H9 (cell line): Measurements from ENCODE around the gene ADAD2. TPM values are rescaled to one million over a fixed set of nuclear protein-coding genes. Genes with fewer than 3 reads are reported as not detected.

Source experiments
- DNase-seq: peaks from one replicate; pipeline ENCODE4 v3.0.0-alpha.2; 2017
- H2AFZ ChIP-seq: one replicate; pipeline ENCODE4 v1.6.1; 2013; ENCODE audit warnings: mild to moderate bottlenecking, low read length, control low read depth, moderate library complexity
- H2AK5ac ChIP-seq: 2 replicates; pipeline ENCODE4 v1.6.1; 2013; ENCODE audit warnings: low read length, control low read depth, mixed read lengths; ENCODE audit not compliant: insufficient read length
- H2BK120ac ChIP-seq: one replicate; pipeline ENCODE4 v1.6.1; 2013; ENCODE audit warnings: low read depth, mild to moderate bottlenecking, low read length, control low read depth, inconsistent platforms; ENCODE audit not compliant: poor library complexity, severe bottlenecking
- H2BK12ac ChIP-seq: 2 replicates; pipeline ENCODE4 v1.6.1; 2013; ENCODE audit warnings: low read length, control low read depth, mixed read lengths, low read depth; ENCODE audit not compliant: insufficient read length
- H2BK15ac ChIP-seq: 2 replicates; pipeline ENCODE4 v1.6.1; 2013; ENCODE audit warnings: low read depth, low read length, control low read depth
- H2BK20ac ChIP-seq: one replicate; pipeline ENCODE4 v1.6.1; 2013; ENCODE audit warnings: low read depth, mild to moderate bottlenecking, low read length, control low read depth, inconsistent platforms; ENCODE audit not compliant: poor library complexity, severe bottlenecking
- H2BK5ac ChIP-seq: 2 replicates; pipeline ENCODE4 v1.6.1; 2013; ENCODE audit warnings: low read length, control low read depth, mixed read lengths; ENCODE audit not compliant: insufficient read length
- H3K14ac ChIP-seq: 2 replicates; pipeline ENCODE4 v1.6.1; 2013; ENCODE audit warnings: low read length, control low read depth; ENCODE audit not compliant: insufficient read depth
- H3K18ac ChIP-seq: 2 replicates; pipeline ENCODE4 v1.6.1; 2013; ENCODE audit warnings: low read depth, mild to moderate bottlenecking, mixed read lengths, low read length, control low read depth; ENCODE audit not compliant: insufficient read length
- H3K23ac ChIP-seq: 2 replicates; pipeline ENCODE4 v1.6.1; 2013; ENCODE audit warnings: low read length, control low read depth, mixed read lengths, low read depth; ENCODE audit not compliant: insufficient read length
- H3K23me2 ChIP-seq: 2 replicates; pipeline ENCODE4 v1.6.1; 2013; ENCODE audit warnings: low read depth, mild to moderate bottlenecking, mixed read lengths, low read length, control low read depth; ENCODE audit not compliant: insufficient read length, poor library complexity, severe bottlenecking
- H3K27ac ChIP-seq: 2 replicates; pipeline ENCODE4 v1.5.1; 2013; ENCODE audit warnings: low read length, control low read depth, mixed read lengths, low read depth; ENCODE audit not compliant: insufficient read length
- H3K27me3 ChIP-seq: 2 replicates; pipeline ENCODE4 v1.6.1; 2013; ENCODE audit warnings: low read length, control low read depth, inconsistent platforms; ENCODE audit not compliant: insufficient read depth
- H3K4ac ChIP-seq: 2 replicates; pipeline ENCODE4 v1.6.1; 2013; ENCODE audit warnings: low read depth, mild to moderate bottlenecking, control low read depth, inconsistent platforms, low read length, moderate library complexity
- H3K4me1 ChIP-seq: 2 replicates; pipeline ENCODE4 v1.6.1; 2013; ENCODE audit warnings: low read length, control low read depth, inconsistent platforms; ENCODE audit not compliant: insufficient read depth
- H3K4me2 ChIP-seq: 2 replicates; pipeline ENCODE4 v1.6.1; 2013; ENCODE audit warnings: low read length, control low read depth, mixed read lengths; ENCODE audit not compliant: insufficient read length, insufficient read depth
- H3K56ac ChIP-seq: 2 replicates; pipeline ENCODE4 v1.6.1; 2013; ENCODE audit warnings: low read depth, mild to moderate bottlenecking, mixed read lengths, low read length, control low read depth; ENCODE audit not compliant: insufficient read length
- H3K79me1 ChIP-seq: 2 replicates; pipeline ENCODE4 v1.6.1; 2013; ENCODE audit warnings: low read depth, mild to moderate bottlenecking, moderate library complexity, low read length, control low read depth, inconsistent platforms; ENCODE audit not compliant: insufficient read depth, poor library complexity, severe bottlenecking
- H3K79me2 ChIP-seq: 2 replicates; pipeline ENCODE4 v1.6.1; 2013; ENCODE audit warnings: low read length, control low read depth, inconsistent platforms; ENCODE audit not compliant: insufficient read depth
- H3K9ac ChIP-seq: 2 replicates; pipeline ENCODE4 v1.6.1; 2013; ENCODE audit warnings: low read length, control low read depth, mixed read lengths; ENCODE audit not compliant: insufficient read length; ENCODE audit errors: extremely low read depth
- H3K9me3 ChIP-seq: one replicate; pipeline ENCODE4 v1.6.1; 2013; ENCODE audit warnings: low read depth, low read length, inconsistent platforms; ENCODE audit not compliant: control insufficient read depth
- H3T11ph ChIP-seq: one replicate; pipeline ENCODE4 v1.6.1; 2013; ENCODE audit warnings: mild to moderate bottlenecking, low read length, control low read depth, inconsistent platforms
- H4K20me1 ChIP-seq: one replicate; pipeline ENCODE4 v1.6.1; 2013; ENCODE audit not compliant: control insufficient read depth, insufficient read length, insufficient read depth
- H4K5ac ChIP-seq: 2 replicates; pipeline ENCODE4 v1.6.1; 2013; ENCODE audit warnings: low read depth, mild to moderate bottlenecking, mixed read lengths, low read length, control low read depth; ENCODE audit not compliant: insufficient read length
- H4K8ac ChIP-seq: replicated peaks from 2 replicates; pipeline ENCODE4 v1.6.1; 2013; ENCODE audit warnings: low read length, control low read depth, mixed read lengths, low read depth; ENCODE audit not compliant: insufficient read length
- H4K91ac ChIP-seq: 2 replicates; pipeline ENCODE4 v1.6.1; 2013; ENCODE audit warnings: low read depth, mild to moderate bottlenecking, moderate library complexity, mixed read lengths, low read length, control low read depth; ENCODE audit not compliant: insufficient read length
- H3K27ac Mint-ChIP-seq, 3 experiments: 2 replicates in 2 of 3; 3 replicates in 1 of 3; pipeline ENCODE4 v1.8.0; 2020 to 2021; ENCODE audit warnings: mixed read lengths in 3 of 3, mild to moderate bottlenecking in 1 of 3, moderate library complexity in 1 of 3
- H3K27me3 Mint-ChIP-seq: 2 replicates; pipeline ENCODE4 v1.8.0; 2021; ENCODE audit warnings: low read depth, mild to moderate bottlenecking, moderate library complexity, mixed read lengths
- H3K36me3 Mint-ChIP-seq, 3 experiments: 2 replicates in 2 of 3; 3 replicates in 1 of 3; pipeline ENCODE4 v1.8.0; 2020 to 2021; ENCODE audit warnings: low read depth in 3 of 3, mixed read lengths in 3 of 3; ENCODE audit not compliant: insufficient read depth in 1 of 3
- H3K4me1 Mint-ChIP-seq, 2 experiments: 2 replicates each; pipeline ENCODE4 v1.8.0; 2020; ENCODE audit warnings: mixed read lengths in 2 of 2
- H3K4me3 Mint-ChIP-seq, 2 experiments: 2 replicates in 1 of 2; 3 replicates in 1 of 2; pipeline ENCODE4 v1.8.0; 2020 to 2021; ENCODE audit warnings: mild to moderate bottlenecking in 2 of 2, mixed read lengths in 2 of 2, moderate library complexity in 1 of 2
- H3K9me3 Mint-ChIP-seq, 2 experiments: 2 replicates in 1 of 2; 3 replicates in 1 of 2; pipeline ENCODE4 v1.8.0; 2020; ENCODE audit warnings: mild to moderate bottlenecking in 2 of 2, mixed read lengths in 2 of 2, moderate library complexity in 1 of 2
- WGBS: extraction: QIAGEN DNeasy Blood & Tissue Kit; methylation state at CpG from one replicate; pipeline ENCODE4 v1.1.7; 2013; ENCODE audit warnings: missing lambda C conversion rate, low lambda C conversion rate, mixed read lengths; ENCODE audit not compliant: insufficient read length; ENCODE audit errors: extremely low coverage; 5-methylcytosine and 5-hydroxymethylcytosine counted together
- total RNA-seq: library from RNA; stranded (reverse); gene quantifications from 2 replicates; pipeline ENCODE4 v1.2.1, GENCODE V29; 2021
- TF ChIP-seq, protein P1 (sequence below): fragments of 200-600 bp; sonication (generic); conservative IDR thresholded peaks from 3 replicates; pipeline ENCODE4 v1.8.0; 2021; ENCODE audit warnings: antibody characterized with exemption, mild to moderate bottlenecking

The ADAD2 gene
- total RNA-seq, 1 experiment from 2014 or later, result 1.0 TPM

DNA sequence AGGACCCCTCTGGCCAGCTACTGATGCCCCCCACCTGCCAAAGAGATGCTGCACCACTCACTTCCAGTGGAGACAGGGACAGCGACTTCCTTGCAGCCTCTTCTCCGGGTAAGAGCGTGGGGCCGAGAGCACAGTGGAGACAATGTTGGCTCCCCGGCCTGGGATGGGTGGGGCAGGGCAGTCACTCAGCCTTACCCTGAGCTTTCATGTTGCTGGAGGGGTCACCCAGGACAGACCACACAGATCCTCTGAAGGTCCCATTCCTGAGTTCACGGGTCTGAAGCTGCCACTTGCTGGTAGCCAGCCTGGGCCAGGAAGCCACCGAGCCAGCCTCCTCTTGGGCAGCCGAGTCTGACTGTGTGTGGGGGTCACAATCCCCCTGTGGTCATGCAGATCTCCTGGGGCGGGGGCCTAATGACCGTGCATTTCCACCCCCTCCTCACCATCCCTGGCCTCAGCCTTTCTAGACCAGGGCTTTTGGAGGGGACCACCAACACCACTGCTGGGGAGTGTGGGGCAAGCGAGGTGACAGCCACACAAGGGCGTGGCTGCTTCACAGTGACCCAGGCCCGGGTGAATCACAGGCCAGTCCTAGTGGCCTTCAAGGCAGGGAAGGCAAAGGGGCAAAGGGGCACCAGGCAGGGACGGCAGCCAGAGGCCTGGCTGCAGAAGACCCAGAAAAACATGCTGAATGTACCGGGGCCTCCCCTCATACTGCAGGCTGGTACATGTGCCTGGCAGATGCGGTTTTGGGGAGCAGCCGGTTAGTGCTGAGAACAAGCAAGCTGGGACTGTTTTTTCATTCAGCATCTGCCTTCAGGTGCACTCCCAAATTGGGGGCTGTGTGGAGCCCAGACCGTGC, 14.5 kb upstream of the ADAD2 start:
- no peak overlapping the region for H2BK5ac ChIP-seq
- H3K18ac ChIP-seq, result no peak overlapping the region
- H3K9me3 ChIP-seq, result no peaks in the 10 kb centered on the region
- no peak overlapping the region for H3T11ph ChIP-seq
- Mint-ChIP-seq H3K27ac (peak overlapping the region in 2 of 3 experiments; percentile 34 to 66; a peak in 2 of 7 replicates), H3K27me3 (peaks cover 5% of the 10 kb centered on the region; the same call in 1 of the 2 replicates), H3K9me3 (no peaks in the 10 kb centered on the region), H3K4me3 (no peak overlapping the region), H3K4me1 (peaks cover 4 to 5% of the 10 kb centered on the region in 2 experiments), H3K36me3 (peaks cover 2 to 26% (median 23%) of the 10 kb centered on the region in 3 experiments; a peak in 6 of 7 replicates)
- no peak overlapping the region for H2BK120ac ChIP-seq
- H2AFZ ChIP-seq, result no peak overlapping the region
- no peak overlapping the region for H3K27ac ChIP-seq
- H3K79me2 ChIP-seq, result no peaks in the 10 kb centered on the region
- no peak overlapping the region for H2BK20ac ChIP-seq
- no peaks in the 10 kb centered on the region for H3K27me3 ChIP-seq
- no peak overlapping the region for H4K91ac ChIP-seq
- H3K23me2 ChIP-seq, result no peaks in the 10 kb centered on the region
- no peak overlapping the region for H3K4ac ChIP-seq
- no peak overlapping the region for H3K23ac ChIP-seq
- H2BK15ac ChIP-seq, result no peak overlapping the region
- no peak for DNase-seq
- H3K56ac ChIP-seq, result no peak overlapping the region
- H4K8ac ChIP-seq, result no peak overlapping the region
- no peaks in the 10 kb centered on the region for H4K20me1 ChIP-seq
- H3K4me1 ChIP-seq, result no peaks in the 10 kb centered on the region
- TF ChIP-seq, protein P1, sequence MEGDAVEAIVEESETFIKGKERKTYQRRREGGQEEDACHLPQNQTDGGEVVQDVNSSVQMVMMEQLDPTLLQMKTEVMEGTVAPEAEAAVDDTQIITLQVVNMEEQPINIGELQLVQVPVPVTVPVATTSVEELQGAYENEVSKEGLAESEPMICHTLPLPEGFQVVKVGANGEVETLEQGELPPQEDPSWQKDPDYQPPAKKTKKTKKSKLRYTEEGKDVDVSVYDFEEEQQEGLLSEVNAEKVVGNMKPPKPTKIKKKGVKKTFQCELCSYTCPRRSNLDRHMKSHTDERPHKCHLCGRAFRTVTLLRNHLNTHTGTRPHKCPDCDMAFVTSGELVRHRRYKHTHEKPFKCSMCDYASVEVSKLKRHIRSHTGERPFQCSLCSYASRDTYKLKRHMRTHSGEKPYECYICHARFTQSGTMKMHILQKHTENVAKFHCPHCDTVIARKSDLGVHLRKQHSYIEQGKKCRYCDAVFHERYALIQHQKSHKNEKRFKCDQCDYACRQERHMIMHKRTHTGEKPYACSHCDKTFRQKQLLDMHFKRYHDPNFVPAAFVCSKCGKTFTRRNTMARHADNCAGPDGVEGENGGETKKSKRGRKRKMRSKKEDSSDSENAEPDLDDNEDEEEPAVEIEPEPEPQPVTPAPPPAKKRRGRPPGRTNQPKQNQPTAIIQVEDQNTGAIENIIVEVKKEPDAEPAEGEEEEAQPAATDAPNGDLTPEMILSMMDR, result no peak
- no peak overlapping the region for H3K9ac ChIP-seq
- no peak overlapping the region for H2AK5ac ChIP-seq
- no peak overlapping the region for H3K4me2 ChIP-seq
- no peaks in the 10 kb centered on the region for H3K79me1 ChIP-seq
- no CpG with 5 or more reads among the region's 18 CpGs for WGBS
- no peak overlapping the region; the same call in 1 of the 2 replicates for H3K14ac ChIP-seq
- H4K5ac ChIP-seq, result no peak overlapping the region
- no peak overlapping the region for H2BK12ac ChIP-seq
